ENCODE data around the gene MAGEA2.
"Not testable (repeated sequence)": the region's sequence is repeated elsewhere in the genome, so short reads cannot be mapped to it uniquely, and the experiment has no call there.

DNA sequence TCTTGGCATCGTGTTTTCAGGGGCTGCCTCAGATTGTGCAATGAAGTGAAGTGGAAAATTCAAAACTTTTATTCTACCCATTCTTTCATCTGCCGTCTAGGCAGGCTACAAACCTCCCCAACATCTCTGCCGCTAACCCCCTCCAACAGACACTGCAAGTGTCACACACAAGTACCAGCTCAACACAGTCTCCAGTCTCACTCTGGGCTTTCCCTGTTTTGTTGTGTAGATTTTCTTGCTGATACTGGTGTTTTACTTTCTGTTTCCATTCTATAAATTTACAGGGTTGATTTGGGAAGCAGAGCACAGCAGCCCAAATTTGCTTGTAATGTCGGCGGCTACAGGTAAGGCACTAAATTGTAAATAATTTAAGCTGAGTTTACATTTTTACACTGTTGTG is 1.2 kb upstream of the MAGEA2 start:
- TF ChIP-seq, protein P1, sequence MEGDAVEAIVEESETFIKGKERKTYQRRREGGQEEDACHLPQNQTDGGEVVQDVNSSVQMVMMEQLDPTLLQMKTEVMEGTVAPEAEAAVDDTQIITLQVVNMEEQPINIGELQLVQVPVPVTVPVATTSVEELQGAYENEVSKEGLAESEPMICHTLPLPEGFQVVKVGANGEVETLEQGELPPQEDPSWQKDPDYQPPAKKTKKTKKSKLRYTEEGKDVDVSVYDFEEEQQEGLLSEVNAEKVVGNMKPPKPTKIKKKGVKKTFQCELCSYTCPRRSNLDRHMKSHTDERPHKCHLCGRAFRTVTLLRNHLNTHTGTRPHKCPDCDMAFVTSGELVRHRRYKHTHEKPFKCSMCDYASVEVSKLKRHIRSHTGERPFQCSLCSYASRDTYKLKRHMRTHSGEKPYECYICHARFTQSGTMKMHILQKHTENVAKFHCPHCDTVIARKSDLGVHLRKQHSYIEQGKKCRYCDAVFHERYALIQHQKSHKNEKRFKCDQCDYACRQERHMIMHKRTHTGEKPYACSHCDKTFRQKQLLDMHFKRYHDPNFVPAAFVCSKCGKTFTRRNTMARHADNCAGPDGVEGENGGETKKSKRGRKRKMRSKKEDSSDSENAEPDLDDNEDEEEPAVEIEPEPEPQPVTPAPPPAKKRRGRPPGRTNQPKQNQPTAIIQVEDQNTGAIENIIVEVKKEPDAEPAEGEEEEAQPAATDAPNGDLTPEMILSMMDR (IDR thresholded peaks at IDR 0.05; ENCODE audit: low read depth, low read length), result not testable (repeated sequence)
- not testable (repeated sequence) for TF ChIP-seq POLR2A (IDR thresholded peaks at IDR 0.05; ENCODE audit: extremely low read depth, insufficient read length); MYC (IDR thresholded peaks at IDR 0.05; ENCODE audit: low read depth, low read length); MAX (IDR thresholded peaks at IDR 0.05; ENCODE audit: low read depth, low read length)
